GM21381 (cell line): ENCODE measurements around the gene HADHB.

Experiments used
- ATAC-seq: cut with Tn5 transposase; IDR thresholded peaks from one replicate; pipeline ENCODE4 v1.9.1; 2021; ENCODE audit warnings: mild to moderate bottlenecking, moderate library complexity; ENCODE audit not compliant: unreplicated experiment

The HADHB gene

DNA sequence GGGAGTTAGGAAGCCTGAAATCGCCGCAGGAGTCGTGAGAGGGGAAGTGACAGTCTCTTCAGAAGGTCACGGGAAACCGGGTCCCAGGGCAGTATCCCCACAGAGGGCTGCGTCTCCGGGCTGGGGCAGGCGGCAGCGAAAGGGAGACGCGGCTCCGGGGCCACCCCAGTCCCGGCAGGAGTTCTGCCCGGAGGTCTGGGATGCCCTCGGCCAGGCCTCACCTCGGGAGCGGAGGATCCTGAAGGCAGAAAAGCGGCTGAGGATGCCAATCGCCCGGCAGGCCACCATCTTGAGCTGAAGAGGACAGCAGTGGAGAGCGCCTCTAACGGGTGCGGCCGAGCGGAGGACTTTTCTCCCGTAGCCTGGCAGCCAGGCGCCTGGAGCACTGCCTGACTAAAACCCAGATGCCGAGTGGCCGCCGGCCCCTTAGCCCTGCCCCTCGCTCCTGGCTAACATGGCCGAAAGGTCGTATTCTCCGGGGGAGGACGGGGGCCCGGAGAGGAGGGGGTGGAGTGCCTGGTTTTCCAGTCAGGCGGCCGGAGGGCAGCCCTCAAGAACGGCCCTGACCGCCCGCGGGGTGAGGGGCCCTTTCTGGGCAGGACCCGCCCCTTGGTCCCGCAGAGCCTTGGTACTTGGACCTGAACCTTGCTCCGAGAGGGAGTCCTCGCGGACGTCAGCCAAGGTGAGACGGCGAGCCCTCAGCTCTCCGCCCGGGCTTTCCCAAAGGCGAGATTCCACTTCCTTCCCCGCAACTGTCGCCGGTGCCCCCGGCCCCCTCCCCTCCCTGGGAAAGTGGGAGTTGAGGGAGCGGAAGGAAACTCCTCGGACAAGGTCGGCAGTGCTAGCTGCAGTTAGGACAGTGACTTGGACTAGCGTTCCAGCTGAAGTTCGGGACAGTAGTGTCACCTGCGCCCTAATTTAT is at the start of gene HADHB, which contains the start of gene HADHA:
Gene HADHB, plus strand, starts transcription at position 631 of the 922 bp plus-strand sequence. CDS start 9,316 bp downstream, outside the sequence.
Gene HADHA, minus strand, starts transcription at position 324 of the 922 bp plus-strand sequence. Its CDS starts 36 bp downstream, at position 288.
- ATAC-seq, result peak; percentile 67

DNA sequence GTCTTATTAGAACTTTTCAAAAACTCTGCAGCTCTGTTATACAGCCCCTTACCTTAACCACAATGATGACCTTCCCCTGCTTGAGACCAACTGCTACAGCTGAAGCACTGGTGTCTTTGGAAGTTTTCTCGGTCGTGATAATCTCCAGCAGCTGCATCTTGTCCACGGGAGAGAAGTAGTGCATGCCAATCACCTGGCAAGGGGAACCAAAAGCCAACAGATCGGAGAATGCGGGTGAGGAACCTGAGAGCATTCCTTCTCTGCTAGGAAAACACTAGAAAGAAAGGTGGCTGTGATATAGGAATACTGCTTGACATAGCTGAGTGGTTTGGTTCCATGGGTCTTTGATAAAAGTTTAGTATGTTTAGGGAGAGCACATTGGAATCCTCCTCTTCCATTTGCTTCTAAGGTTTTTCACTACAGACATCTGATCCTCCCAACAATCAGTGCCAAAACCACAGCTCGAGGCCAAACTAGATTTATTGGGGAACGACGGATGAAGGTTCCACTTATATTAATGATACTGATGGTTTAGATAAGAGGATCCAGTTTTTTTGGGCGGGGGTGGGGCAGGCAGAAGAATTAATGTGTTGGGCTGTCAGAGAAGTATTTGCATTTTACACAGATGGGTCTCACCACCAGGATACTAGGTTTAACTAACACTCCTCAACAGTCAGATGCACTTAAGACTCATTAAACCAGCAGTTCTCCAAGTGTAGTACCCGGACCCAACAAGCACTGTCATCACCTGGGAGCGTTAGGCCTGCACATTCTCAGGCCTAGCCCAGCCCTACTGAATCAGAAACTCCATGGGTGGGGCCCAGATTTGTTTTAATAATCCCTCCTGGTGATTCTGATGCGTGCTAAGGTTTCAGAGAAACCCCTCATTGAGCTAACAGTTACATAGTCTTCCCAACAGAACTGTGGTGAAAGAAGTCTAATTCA is 49.4 kb upstream of the HADHB start:
- ATAC-seq, result no peak

DNA sequence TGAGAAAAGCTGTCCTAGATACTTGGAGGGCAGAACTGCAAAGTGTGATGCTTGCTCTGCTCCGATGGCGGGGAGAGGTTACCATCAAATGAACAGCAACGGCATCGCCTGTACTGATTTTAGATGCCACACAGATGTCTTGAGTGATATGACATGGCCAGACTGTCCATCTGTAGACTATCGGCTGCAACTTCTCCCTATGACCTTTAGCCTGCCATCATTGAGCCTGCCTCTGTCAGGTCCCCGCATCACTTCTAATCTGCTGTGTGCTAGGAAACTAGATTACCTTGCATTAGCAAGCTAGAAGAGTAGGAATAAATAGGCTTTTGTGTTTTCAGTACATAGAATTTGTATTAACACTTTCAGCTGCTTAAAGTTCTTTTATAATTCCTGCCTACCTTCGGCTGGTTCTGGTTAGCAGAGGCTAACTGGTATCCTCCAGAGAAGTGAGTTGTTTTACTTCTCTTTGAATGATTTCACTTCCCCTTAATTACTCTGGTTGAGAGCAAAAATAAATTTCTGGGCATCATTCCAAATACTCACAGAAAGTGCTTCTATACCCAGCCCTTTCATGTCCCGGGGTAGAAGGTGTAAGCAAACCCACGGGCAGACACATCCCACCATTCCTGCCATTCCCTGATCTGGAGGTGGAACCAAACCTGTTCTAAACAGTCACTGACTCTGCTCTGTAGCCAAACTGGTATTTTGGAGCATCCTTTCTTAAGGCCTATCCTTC is 47.9 kb upstream of the HADHB start:
- ATAC-seq, result no peak

DNA sequence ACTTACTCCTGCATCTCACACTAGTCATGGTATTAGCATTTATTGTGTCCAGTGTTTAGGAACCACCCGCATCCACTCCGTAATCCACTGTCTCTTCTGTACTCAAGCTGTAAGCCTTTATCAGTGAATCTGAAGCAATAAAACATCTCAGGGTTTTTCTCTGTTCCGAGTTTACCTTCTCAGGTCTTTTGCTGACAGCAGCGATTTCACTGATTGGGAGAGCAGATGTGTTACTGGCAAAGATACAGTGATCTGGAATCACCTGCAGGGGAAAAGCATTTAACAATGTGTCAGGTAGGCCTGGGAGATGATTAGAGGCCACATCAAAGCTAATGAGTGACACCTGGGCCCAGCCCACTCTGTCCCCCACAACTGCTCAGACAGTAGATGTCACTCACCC is 47.2 kb upstream of the HADHB start:
- no peak for ATAC-seq

DNA sequence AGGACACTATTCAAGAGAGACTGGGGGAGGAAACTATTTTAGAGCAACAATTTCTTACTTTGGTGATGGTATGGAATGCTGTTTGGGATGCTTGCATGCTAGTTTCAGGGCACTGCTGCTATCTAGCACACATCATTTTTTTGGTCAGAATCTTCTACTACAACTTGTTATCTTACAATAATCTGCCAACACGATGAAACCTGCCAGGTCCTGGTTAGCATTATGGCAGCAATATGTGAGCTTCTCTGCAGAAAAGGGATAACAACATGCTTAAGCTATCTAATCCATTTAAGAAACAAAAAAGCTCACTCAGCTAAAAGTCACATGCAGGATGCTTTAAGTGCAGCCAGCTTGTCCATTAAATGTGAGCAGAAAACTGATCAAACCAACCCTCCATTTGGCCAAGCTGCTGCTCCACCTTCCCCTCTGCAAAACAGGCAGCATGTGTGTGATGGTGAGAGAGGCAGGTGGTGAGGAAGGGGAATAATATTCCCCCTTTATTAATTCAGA is 41.7 kb upstream of the HADHB start:
- ATAC-seq, result no peak

DNA sequence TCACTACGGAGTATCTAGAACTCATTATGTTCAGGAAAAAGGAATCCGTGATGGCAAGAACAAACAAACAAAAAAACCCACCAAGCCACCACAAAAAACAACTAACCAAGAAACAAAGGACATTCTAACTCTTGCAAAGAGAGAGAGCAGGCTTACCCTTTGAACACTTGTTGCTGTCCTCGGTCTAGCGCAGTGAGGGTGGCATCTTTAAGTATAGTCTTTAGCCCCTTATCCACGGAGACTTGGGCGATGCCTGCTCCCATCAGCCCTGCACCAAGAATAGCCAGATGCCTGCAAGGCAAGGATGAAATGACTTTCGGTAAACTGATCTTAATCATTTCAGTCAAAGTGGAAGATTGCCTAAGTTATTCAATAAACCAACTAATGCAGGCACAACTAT is 40.8 kb upstream of the HADHB start:
- ATAC-seq, result no peak

DNA sequence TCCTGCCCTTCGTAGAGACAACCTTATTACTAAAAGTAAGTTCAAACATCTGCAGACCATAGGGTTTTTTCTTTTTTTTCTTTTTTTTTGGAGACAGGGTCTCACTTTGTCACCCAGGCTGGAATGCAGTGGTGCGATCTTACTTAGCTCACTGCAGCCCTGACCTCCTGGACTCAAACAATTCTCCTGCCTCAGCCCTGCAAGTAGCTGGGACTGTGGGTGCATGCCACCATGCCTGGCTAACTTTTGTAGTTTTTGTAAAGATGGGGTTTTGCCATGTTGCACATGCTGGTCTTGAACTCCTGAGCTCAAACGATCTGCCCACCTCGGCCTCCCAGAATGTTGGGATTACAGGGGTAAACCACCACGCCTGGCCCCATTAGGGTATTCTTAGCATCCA is 32.7 kb upstream of the HADHB start:
- ATAC-seq, result no peak

DNA sequence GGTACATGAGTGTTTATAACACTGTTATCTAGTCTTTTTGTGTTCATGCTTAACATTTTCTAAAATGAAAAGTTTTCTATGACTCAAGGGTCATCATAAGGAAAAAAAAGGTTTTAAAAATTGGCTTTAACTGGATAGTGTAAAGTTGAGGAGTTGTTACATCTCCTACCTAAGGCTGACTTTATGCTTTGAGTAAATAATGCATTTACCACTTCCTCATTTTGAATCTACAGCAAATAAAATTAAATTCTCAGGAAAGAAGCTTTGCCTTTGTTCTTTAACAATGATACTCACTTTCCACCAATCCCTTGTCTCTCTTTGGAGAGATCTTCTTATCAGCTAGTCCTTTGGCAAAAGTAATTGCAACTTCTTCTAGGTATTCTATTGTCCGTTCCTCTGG is 30.0 kb upstream of the HADHB start:
- no peak for ATAC-seq

DNA sequence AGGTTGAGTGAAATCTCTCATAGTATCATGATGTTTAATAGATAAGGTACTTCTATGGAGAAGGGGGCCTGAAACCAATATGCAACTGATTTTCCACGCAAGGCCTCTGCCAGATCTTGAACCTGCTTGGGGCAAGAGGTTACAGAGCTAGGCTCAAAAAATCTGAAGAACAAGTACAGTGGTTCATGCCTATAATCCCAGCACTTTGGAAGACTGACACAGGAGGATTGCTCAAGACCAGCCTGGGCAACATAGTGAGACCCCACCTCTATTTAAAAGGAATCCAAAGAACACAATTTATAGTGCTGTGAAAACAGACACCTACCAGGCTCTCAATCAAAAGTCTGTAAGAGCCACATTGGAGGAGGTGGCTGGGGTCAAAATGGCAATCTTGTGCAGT is 28.9 kb upstream of the HADHB start:
- ATAC-seq, result no peak

DNA sequence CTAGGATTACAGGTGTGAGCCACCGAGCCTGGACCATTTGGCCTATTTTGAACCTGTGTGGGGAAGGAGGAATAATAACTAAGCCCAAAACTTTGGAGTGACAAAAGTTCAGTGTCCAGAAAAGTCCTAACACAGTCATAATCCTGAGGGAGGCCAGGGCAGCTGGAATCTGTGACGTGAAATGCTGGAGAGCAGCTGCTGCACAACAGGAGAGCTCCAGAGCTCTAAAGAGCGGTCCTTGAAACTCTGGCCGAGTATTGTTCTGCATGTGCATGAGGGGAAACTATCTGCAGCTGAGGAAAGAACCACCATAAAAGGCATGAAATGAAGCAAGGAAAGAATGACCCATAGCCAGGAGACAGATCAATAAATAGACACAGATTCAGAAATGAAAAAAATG is 28.2 kb upstream of the HADHB start:
- ATAC-seq, result no peak

DNA sequence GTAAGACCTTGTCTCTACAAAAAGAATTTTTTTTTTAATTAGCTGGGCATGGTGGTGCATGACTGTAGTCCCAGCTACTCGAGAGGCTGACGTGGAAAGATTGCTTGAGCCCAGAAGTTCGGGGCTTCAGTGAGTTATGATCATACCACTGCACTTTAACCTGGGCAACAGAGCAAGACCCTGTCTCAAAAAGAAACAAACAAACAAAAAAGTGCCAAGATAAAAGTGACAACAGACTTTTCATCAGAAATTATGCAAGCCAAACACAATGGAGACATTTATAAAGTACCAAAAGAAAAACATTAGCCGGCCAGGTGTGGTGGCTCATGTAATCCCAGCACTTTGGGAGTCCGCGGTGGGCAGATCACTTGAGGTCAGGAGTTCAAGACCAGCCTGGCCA is 27.0 kb upstream of the HADHB start:
- ATAC-seq, result no peak

DNA sequence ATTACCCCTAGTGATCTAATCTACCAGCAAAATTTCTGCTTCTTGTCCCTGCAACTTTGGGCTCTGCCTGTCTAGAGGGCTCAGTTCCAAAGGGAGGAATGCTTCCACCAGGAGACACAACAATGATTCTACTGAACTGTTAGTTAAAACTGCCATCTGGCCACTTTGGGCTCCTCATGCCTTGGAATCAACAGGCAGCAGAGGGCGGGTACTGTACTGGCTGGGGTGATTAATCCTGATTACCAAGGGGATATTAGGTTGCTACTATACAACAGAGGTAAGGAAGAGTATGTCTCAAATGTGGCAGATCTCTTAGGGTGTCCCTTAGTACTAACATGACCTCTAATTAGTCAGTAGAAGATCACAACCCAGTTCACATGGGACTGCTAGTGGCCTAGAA is 21.7 kb upstream of the HADHB start:
- ATAC-seq, result no peak

DNA sequence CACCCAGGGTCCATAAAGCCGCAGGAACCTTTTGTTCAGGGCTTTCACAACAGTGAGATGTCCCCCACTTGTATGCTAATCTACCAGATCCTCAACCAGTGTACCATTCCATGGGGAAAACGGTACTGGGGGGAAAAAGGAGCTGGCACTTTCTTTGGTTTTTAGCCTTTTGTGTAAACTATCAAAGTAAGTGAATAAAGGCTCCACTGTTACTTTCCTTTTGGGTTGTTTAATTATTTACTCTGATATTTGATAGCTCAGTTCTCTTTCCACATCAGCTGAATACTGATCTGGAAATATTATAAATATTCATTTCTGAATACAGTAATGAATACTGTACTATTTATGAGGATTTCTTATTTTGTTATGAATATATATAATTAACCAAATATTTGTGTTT is 20.6 kb upstream of the HADHB start:
- no peak for ATAC-seq

DNA sequence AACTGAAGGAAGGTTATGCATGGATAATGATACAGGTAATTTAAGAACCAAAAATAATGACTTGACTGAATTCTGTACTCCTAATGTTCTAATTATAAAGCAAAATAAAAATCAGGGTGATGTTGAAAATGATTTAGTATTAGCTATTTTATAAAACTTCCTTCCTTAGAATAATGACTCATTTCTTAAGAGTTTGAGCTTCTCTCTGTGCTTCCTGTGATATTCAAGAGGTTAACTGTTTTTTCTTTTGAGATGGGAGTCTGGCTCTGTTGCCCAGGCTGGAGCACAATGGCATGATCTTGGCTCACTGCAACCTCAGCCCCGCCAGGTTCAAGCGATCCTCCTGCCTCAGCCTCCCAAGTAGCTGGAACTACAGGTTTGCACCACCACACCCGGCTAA is 15.1 kb upstream of the HADHB start:
- no peak for ATAC-seq

DNA sequence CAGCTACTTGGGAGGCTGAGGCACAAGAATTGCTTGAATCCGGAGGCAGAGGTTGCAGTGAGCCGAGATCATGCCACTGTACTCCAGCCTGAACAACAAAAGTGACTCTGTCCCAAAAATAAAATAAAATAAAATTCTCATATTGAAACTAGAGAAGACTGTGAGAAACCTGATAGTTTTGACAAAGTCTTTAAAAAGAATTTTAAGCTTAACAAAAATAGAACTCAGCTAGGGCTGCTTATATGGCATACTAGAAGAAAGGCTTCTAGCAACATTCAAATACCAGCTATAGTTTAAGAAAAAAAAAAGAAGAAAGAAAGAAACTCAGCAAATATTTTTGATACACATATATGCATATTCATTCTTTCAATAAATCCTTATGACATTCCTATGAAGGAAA is 13.9 kb upstream of the HADHB start:
- ATAC-seq, result no peak

DNA sequence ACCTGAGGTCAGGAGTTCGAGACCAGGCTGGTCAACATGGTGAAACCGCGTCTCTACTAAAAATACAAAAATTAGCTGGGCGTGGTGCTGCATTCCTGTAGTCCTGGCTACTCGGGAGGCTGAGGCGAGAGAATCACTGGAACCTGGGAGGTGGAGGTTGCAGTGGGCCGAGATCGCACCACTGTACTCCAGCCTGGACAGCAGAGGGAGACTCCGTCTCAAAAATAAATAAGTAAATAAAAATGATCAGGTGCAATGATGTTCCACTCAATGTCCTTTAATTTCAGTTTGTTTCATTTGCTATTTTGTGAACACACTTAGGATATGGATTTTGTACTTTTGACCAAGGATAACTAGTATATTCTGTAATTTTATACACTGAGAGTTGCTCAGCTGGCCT is 9.7 kb upstream of the HADHB start:
- ATAC-seq, result no peak

DNA sequence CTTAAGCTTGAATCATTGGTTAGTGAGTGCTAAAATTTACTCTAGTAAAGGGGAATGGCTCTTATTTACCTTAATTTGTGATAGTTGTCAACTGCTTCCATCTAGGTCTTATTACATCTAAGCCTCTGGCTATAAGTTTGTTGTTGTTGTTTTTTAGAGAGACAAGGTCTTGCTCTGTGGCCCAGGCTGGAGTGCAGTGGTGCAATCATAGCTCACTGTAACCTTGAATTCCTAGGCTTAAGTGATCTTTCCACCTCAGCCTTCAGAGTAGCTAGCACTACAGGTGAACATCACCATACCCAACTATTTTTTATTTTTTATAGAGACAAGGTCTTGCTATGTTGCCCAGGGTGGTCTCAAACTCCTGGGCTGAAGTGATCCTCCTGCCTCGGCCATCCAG is 6.9 kb upstream of the HADHB start:
- ATAC-seq, result no peak

DNA sequence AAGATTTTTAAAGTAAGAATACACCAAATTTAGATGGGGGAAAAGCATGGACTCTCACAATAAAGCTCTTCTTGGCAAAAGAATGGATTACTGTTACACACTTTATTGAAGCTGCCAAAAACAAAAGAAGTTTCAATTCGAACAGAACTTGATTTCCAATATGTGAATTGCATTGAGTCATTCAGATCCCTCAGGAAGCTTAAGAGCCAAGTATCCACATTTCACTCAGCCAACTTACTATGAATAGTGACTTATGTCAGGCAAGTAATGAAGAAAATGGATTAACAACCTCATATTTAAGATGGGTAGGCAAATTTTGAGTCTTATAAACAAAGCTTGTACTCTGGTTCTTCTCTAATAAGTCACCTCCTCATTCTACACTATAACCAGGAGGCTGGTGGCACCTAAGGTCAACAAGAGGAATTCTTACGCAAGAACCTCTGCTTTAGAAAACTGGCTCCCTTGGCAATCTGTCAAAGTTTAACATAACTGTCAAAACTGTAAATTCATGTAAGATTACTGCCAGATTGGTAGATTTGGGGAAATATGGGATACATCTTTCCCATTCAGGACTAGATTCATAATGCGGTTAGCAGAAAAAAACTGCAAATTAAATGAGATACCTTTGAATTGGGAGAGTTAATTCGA is 6.3 kb upstream of the HADHB start:
- ATAC-seq, result no peak

DNA sequence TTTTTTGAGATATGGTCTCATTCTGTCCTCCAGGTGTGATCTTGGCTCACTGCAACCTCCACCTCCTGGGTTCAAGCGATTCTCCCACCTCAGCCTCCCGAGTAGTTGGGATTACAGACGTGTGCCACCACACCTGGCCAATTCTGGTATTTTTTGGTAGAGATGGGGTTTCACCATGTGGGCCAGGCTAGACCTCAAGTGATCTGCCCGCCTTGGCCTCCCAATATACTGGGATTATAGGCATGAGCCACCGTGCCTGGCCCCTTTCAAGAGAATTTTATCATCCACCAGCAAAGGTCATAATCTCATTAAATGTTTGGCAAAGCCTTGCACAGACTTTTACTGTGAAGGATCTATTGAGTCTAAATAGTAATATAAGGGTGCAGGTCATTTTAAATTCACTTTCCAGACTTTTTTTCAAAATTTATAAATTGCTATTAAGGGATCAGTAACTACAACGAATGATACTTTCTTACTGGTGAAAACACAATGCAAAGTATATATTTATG is 2.8 kb upstream of the HADHB start:
- ATAC-seq, result no peak
